Panc1 (cell line): ENCODE measurements around the gene P2RX1. TPM values are rescaled to one million over a fixed set of nuclear protein-coding genes. Genes with fewer than 3 reads are reported as not detected.

Experiments
- ATAC-seq: fragments of 200-7000 bp; cut with Tn5 transposase; 2 replicates; pipeline ENCODE4 v1.9.1; 2020; ENCODE audit warnings: mild to moderate bottlenecking, moderate library complexity
- BruUV-seq: library from RNA; stranded (reverse); fragments of 400-500 nt; replicated peaks from 2 replicates; lab custom pipeline; 2021; lab: Mats Ljungman, UMichigan
- CTCF ChIA-PET: fragments of 300-600 bp; sonication (Branson Sonifier 250); formaldehyde crosslinking; loops from one replicate; lab custom pipeline; 2022; ENCODE audit warnings: antibody characterized with exemption; lab: Charles Lee
- POLR2A ChIA-PET: fragments of 300-600 bp; sonication (Branson Sonifier 250); formaldehyde crosslinking; loops from one replicate; lab custom pipeline; 2022; ENCODE audit warnings: antibody characterized with exemption; lab: Charles Lee
- DNase-seq: peaks from one replicate; pipeline ENCODE4 v3.0.0-alpha.2; 2010; ENCODE audit warnings: low read depth, low spot score
- H3K27ac ChIP-seq: 2 replicates; pipeline ENCODE4 v1.5.1; 2011; ENCODE audit warnings: mild to moderate bottlenecking, low read length, inconsistent platforms
- H3K27me3 ChIP-seq: fragments of 200-500 bp; sonication (Bioruptor generic); 2 replicates; pipeline ENCODE4 v1.6.0; 2014; ENCODE audit warnings: low read length, inconsistent platforms; ENCODE audit not compliant: control insufficient read depth, insufficient read depth
- H3K36me3 ChIP-seq: fragments of 200-500 bp; sonication (Bioruptor generic); 2 replicates; pipeline ENCODE4 v1.5.1; 2014; ENCODE audit warnings: inconsistent platforms, mild to moderate bottlenecking, low read length, moderate library complexity; ENCODE audit not compliant: control insufficient read depth, insufficient read depth
- H3K4me1 ChIP-seq: 2 replicates; pipeline ENCODE4 v1.5.1; 2011; ENCODE audit warnings: inconsistent platforms, mild to moderate bottlenecking, low read length, moderate library complexity; ENCODE audit not compliant: control insufficient read depth, insufficient read depth
- H3K4me3 ChIP-seq, 2 experiments: 2 replicates each; pipeline ENCODE4 v1.5.1; 2011 to 2012; ENCODE audit warnings: low read depth in 2 of 2, low read length in 2 of 2, mild to moderate bottlenecking in 2 of 2, inconsistent platforms in 1 of 2, moderate library complexity in 1 of 2
- H3K9me3 ChIP-seq: fragments of 200-500 bp; sonication (Bioruptor generic); 2 replicates; pipeline ENCODE4 v1.5.1; 2014; ENCODE audit warnings: low read depth, mild to moderate bottlenecking, inconsistent platforms, low read length, moderate library complexity; ENCODE audit not compliant: control insufficient read depth, insufficient read depth
- POLR2AphosphoS5 ChIP-seq: IDR thresholded peaks from 2 replicates; pipeline ENCODE4 v1.6.1; 2012; ENCODE audit warnings: mild to moderate bottlenecking, low read depth, low read length, moderate library complexity
- REST ChIP-seq, 2 experiments: IDR thresholded peaks; 2 replicates each; pipeline ENCODE4 v1.6.1; 2011 to 2012; ENCODE audit warnings: low read depth in 2 of 2, control low read depth in 1 of 2, low read length in 1 of 2, mild to moderate bottlenecking in 1 of 2, moderate library complexity in 1 of 2; ENCODE audit not compliant: insufficient read depth in 1 of 2
- SIN3A ChIP-seq: IDR thresholded peaks from 2 replicates; pipeline ENCODE4 v1.6.1; 2012; ENCODE audit warnings: low read depth, mild to moderate bottlenecking, low read length, moderate library complexity, borderline replicate concordance; ENCODE audit not compliant: insufficient read depth
- TCF7L2 ChIP-seq: IDR thresholded peaks from 2 replicates; pipeline ENCODE4 v1.6.1; 2011; ENCODE audit warnings: mild to moderate bottlenecking, low read depth, low read length, inconsistent platforms
- in situ Hi-C: cut with HindIII; loops from 2 replicates; pipeline ENCODE4 v1.10.0; 2016; ENCODE audit warnings: low sequenced_read_pairs, low pct_unique_long_range_greater_than_20kb
- intact Hi-C: fragments of 100-400 bp; cut with micrococcal nuclease; formaldehyde crosslinking; loops from one replicate; pipeline ENCODE4 v1.10.0; 2022; ENCODE audit not compliant: unreplicated experiment
- total RNA-seq: library from RNA; stranded (reverse); gene quantifications from one replicate; pipeline ENCODE4 v1.2.1, GENCODE V29; 2021; ENCODE audit not compliant: unreplicated experiment
- TF ChIP-seq, protein P1 (sequence below): fragments of 450-650 bp; IDR thresholded peaks from 2 replicates; pipeline ENCODE4 v1.5.1; 2017; ENCODE audit warnings: mild to moderate bottlenecking

Gene P2RX1
- total RNA-seq, 1 experiment from 2014 or later, result not detected

DNA sequence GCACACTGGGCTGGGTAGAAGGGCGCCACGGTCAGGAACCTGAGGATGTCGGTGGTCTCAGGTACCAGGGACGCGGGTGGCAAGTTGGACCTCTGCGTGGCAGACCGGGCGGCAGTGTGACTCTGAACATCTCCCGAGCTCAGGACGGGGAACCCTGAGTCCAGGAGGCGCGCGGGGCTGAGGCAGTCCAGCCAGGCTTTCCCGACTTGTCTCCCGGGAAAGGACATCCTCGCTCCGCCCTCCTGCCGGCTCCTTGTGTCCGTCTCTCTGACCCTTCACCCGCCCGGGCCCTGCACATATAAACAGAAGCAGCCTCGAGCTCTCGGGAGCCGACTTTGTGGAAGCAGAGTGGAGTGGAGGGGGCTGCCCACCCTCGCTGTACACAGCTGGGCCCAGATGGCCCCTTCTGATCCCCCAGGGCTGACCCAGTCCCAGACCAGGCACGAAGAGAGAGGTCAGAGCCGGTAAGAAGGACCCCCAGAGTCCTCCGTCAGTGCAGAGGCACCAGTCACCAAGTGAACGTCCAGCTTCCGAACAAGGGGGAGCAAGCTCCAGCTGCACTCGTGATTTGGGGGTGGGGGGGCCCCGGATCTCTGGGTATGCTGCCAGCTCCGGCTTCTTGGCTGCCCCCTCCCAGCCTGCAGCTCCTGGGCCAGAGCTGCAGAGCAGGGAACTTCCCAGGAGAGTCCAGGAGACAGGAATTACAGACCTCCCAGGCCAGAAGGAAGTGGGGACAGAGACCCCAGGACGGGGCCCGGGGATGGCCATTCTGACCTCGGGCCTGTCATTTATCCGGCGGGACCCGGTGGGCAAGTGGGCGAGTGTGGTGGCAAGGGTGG is 8.5 kb upstream of the P2RX1 start:
- ChIA-PET POLR2A (no interaction called here), CTCF (interaction anchor here (0.5 kb wide), 1 partner anchor 9 kb away, joined by 4 read pairs; no protein-coding TSS in a partner anchor)
- no peaks in the 10 kb centered on the region for H3K9me3 ChIP-seq
- BruUV-seq, result no TSS peak
- H3K4me3 ChIP-seq, result no peak overlapping the region
- H3K4me1 ChIP-seq, result no peaks in the 10 kb centered on the region
- intact Hi-C loops, result no loop called here
- H3K27ac ChIP-seq, result no peak overlapping the region
- TF ChIP-seq REST (IDR thresholded peaks at IDR 0.05; ENCODE audit: insufficient read depth in 1 of 2, low read depth in 2 of 2, low read length in 1 of 2) (no peak), POLR2AphosphoS5 (no peak), SIN3A (no peak), TCF7L2 (no peak)
- TF ChIP-seq, protein P1, sequence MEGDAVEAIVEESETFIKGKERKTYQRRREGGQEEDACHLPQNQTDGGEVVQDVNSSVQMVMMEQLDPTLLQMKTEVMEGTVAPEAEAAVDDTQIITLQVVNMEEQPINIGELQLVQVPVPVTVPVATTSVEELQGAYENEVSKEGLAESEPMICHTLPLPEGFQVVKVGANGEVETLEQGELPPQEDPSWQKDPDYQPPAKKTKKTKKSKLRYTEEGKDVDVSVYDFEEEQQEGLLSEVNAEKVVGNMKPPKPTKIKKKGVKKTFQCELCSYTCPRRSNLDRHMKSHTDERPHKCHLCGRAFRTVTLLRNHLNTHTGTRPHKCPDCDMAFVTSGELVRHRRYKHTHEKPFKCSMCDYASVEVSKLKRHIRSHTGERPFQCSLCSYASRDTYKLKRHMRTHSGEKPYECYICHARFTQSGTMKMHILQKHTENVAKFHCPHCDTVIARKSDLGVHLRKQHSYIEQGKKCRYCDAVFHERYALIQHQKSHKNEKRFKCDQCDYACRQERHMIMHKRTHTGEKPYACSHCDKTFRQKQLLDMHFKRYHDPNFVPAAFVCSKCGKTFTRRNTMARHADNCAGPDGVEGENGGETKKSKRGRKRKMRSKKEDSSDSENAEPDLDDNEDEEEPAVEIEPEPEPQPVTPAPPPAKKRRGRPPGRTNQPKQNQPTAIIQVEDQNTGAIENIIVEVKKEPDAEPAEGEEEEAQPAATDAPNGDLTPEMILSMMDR, result no peak
- no peaks in the 10 kb centered on the region for H3K36me3 ChIP-seq
- in situ Hi-C loops, result no loop called here
- DNase-seq (no peak), ATAC-seq (no peak)
- no peaks in the 10 kb centered on the region for H3K27me3 ChIP-seq

DNA sequence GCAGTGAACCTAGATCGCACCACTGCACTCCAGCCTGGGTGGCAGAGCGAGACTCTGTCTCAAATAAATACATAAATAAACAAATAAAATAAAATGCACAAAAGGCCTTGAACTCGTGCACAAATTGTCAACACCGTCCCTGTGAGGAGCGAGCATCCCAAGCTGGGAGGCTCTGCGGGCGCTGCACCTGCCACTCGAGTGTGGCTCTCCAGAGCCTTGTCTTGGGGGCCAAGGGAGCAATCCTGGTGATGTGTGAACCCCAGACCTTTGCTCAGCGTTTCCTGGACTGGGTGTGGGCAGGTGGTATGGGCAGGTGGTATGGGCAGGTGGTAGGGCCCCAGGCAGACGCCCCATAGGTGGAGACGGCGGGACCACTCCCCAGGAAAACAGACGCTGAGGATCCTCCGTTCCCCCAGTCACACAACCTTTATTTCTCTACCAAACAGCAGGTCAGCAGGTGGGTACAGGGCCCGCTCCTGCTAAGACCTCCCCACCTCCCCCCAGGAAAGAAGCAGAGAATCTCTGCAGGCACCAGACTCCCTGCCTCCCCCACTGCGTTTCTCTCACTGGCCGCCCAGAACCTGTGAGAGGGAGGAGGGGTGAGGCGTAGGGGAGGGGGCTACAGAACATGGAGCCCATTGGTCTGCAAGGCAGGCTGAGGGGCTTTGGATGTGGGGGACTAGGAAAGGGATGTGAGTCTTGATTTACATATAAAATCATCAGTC is 7.4 kb upstream of the P2RX1 start:
- Histone ChIP-seq H3K9me3 (no peaks in the 10 kb centered on the region), H3K27me3 (no peaks in the 10 kb centered on the region), H3K4me1 (no peaks in the 10 kb centered on the region), H3K4me3 (no peak overlapping the region), H3K36me3 (no peaks in the 10 kb centered on the region), H3K27ac (no peak overlapping the region)
- DNase-seq (no peak), ATAC-seq (no peak)
- in situ Hi-C loops, result no loop called here
- ChIA-PET CTCF (interaction anchor here (0.5 kb wide), 1 partner anchor 10 kb away, joined by 4 read pairs; no protein-coding TSS in a partner anchor), POLR2A (no interaction called here)
- TF ChIP-seq, protein P1, result no peak
- TF ChIP-seq TCF7L2, result no peak
- no peak for TF ChIP-seq POLR2AphosphoS5
- no peak for TF ChIP-seq SIN3A
- no peak for TF ChIP-seq REST (IDR thresholded peaks at IDR 0.05; ENCODE audit: insufficient read depth in 1 of 2, low read depth in 2 of 2, low read length in 1 of 2)
- intact Hi-C loops, result no loop called here
- no TSS peak for BruUV-seq
